ENCODE data around the gene KDM6A.

GRCh38 chrX:44899946-44900345 is 27.0 kb downstream of the KDM6A start:
- TF ChIP-seq GATA2 (IDR thresholded peaks at IDR 0.05; ENCODE audit: low read depth, low read length) (no peak), GATA3 (IDR thresholded peaks at IDR 0.05; ENCODE audit: low read depth, low read length) (no peak)

Measured in SH-SY5Y (cell line).